Progenitor cell of endocrine pancreas (in vitro differentiated cells): ENCODE data around the gene EYS. TPM values are rescaled to one million over a fixed set of nuclear protein-coding genes. Genes with fewer than 3 reads are reported as not detected.
"Not testable (repeated sequence)": the region's sequence is repeated elsewhere in the genome, so short reads cannot be mapped to it uniquely, and the experiment has no call there.

Source experiments
- DNase-seq: peaks from one replicate; pipeline ENCODE4 v3.0.0; 2021; ENCODE audit warnings: low spot score; ENCODE audit not compliant: unreplicated experiment
- H3K27ac Mint-ChIP-seq: 2 replicates; pipeline ENCODE4 v1.8.0; 2021; ENCODE audit warnings: mild to moderate bottlenecking, moderate library complexity, mixed read lengths
- H3K27me3 Mint-ChIP-seq: 2 replicates; pipeline ENCODE4 v1.8.0; 2021; ENCODE audit warnings: mixed read lengths
- H3K36me3 Mint-ChIP-seq: 2 replicates; pipeline ENCODE4 v1.8.0; 2022; ENCODE audit warnings: mixed read lengths; ENCODE audit not compliant: insufficient read depth
- H3K4me1 Mint-ChIP-seq: 2 replicates; pipeline ENCODE4 v1.8.0; 2021; ENCODE audit warnings: low read depth, mixed read lengths
- H3K4me3 Mint-ChIP-seq: 2 replicates; pipeline ENCODE4 v1.8.0; 2021; ENCODE audit warnings: low read depth, mild to moderate bottlenecking, moderate library complexity, mixed read lengths
- H3K9me3 Mint-ChIP-seq: 2 replicates; pipeline ENCODE4 v1.8.0; 2021; ENCODE audit warnings: low read depth, mixed read lengths
- total RNA-seq: library from RNA; stranded (reverse); gene quantifications from 2 replicates; pipeline ENCODE4 v1.2.1, GENCODE V29; 2021
- TF ChIP-seq, protein P1 (sequence below): fragments of 200-600 bp; sonication (generic); IDR thresholded peaks from one replicate; pipeline ENCODE4 v1.5.0; 2021; ENCODE audit warnings: antibody characterized with exemption, mild to moderate bottlenecking; ENCODE audit not compliant: unreplicated experiment

The EYS gene
- total RNA-seq, 1 donor from 2014 or later, result 0.46 TPM

DNA sequence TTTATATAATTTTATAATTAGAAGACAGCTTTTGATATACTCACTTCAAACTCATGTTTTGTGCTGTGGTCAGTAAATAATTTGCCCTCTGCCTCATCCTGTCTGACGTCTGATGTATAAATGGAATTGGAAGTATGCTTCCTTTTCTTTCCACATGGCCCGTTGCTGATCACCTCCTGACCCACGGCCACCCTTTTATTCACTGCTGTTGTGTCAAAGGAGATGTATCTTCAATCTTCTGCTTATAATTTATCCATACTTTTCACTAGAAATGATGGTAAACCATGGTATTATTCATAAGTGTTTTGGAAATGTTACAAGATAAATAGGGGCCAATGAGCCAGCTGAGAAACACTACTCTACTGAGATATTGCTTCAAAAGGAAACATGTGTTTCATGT lies 1229.6 kb downstream of the EYS start:
- peaks cover 4% of the 10 kb centered on the region for H3K4me1 Mint-ChIP-seq
- H3K4me3 Mint-ChIP-seq, result no peak overlapping the region
- no peaks in the 10 kb centered on the region for H3K36me3 Mint-ChIP-seq
- DNase-seq, result no peak
- TF ChIP-seq, protein P1, sequence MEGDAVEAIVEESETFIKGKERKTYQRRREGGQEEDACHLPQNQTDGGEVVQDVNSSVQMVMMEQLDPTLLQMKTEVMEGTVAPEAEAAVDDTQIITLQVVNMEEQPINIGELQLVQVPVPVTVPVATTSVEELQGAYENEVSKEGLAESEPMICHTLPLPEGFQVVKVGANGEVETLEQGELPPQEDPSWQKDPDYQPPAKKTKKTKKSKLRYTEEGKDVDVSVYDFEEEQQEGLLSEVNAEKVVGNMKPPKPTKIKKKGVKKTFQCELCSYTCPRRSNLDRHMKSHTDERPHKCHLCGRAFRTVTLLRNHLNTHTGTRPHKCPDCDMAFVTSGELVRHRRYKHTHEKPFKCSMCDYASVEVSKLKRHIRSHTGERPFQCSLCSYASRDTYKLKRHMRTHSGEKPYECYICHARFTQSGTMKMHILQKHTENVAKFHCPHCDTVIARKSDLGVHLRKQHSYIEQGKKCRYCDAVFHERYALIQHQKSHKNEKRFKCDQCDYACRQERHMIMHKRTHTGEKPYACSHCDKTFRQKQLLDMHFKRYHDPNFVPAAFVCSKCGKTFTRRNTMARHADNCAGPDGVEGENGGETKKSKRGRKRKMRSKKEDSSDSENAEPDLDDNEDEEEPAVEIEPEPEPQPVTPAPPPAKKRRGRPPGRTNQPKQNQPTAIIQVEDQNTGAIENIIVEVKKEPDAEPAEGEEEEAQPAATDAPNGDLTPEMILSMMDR, result no peak
- no peaks in the 10 kb centered on the region for H3K9me3 Mint-ChIP-seq
- peak overlapping the region; percentile 14 for H3K27ac Mint-ChIP-seq
- H3K27me3 Mint-ChIP-seq, result peaks cover 3% of the 10 kb centered on the region

DNA sequence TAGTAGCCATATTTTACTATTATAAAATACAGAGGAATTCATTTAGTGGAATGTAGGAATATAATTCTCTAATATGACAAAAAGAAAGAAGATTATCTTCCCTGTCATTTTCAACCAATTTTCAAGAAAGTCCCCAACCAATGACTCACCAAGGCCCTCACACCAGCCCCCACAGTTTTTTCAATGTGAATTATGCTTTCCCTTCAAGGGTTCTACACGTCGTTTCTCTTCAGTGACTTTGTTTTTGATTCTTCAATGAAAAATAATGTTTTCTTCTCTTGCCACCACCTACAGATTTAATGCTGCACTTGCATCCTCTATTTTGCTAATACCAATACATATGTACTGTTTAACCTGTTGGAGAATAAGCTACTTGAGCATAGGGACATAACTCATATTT lies 1230.1 kb downstream of the EYS start:
- Mint-ChIP-seq H3K36me3 (no peaks in the 10 kb centered on the region), H3K4me3 (no peak overlapping the region), H3K27me3 (peaks cover 3% of the 10 kb centered on the region), H3K4me1 (peaks cover 7% of the 10 kb centered on the region), H3K27ac (no peak overlapping the region), H3K9me3 (no peaks in the 10 kb centered on the region)
- DNase-seq, result no peak
- TF ChIP-seq, protein P1, result no peak

DNA sequence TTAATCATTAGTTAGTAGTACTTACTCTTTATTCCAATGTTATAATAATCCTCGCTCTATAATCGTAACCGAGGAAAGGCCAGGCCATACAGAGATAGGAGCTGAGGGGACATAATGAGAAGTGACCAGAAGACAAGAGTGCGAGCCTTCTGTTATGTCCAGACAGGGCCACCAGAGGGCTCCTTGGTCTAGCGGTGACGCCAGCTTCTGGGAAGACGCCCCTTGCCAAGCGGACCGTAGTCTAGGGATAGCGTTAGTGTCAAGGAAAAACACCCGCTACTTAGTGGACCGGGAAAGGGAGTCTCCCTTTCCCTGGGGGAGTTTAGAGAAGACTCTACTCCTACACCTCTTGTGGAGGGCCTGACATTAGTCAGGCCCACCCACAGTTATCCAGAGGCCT lies 1237.6 kb downstream of the EYS start:
- not testable (repeated sequence) for H3K4me1 Mint-ChIP-seq, H3K4me3 Mint-ChIP-seq, H3K36me3 Mint-ChIP-seq, H3K27ac Mint-ChIP-seq, H3K27me3 Mint-ChIP-seq, DNase-seq
- H3K9me3 Mint-ChIP-seq, result peaks cover 21% of the 10 kb centered on the region
- TF ChIP-seq, protein P1, result peak; percentile 55

DNA sequence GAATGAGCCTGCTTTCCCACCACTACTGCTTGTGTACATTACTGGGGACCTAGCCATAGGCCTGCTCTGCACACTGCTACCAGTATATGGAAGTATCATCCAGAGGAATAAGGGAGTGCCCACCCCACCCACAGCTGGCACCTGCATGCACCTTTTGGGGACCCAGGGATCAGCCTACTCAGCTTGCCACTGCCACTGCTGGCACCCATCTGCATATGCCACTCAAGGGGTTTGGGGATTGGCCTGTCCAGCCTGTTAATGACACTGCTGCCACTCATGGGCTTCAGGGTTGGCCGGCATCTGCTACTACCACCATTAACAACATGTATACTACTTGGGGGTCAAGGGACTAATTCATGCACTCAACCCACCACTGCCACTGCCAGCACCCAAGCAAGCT lies 1239.4 kb downstream of the EYS start:
- no peaks in the 10 kb centered on the region for H3K36me3 Mint-ChIP-seq
- peaks cover 29% of the 10 kb centered on the region for H3K9me3 Mint-ChIP-seq
- H3K27ac Mint-ChIP-seq, result no peak overlapping the region
- no peaks in the 10 kb centered on the region for H3K27me3 Mint-ChIP-seq
- peaks cover 3% of the 10 kb centered on the region for H3K4me1 Mint-ChIP-seq
- no peak for DNase-seq
- TF ChIP-seq, protein P1, result no peak
- no peak overlapping the region for H3K4me3 Mint-ChIP-seq

DNA sequence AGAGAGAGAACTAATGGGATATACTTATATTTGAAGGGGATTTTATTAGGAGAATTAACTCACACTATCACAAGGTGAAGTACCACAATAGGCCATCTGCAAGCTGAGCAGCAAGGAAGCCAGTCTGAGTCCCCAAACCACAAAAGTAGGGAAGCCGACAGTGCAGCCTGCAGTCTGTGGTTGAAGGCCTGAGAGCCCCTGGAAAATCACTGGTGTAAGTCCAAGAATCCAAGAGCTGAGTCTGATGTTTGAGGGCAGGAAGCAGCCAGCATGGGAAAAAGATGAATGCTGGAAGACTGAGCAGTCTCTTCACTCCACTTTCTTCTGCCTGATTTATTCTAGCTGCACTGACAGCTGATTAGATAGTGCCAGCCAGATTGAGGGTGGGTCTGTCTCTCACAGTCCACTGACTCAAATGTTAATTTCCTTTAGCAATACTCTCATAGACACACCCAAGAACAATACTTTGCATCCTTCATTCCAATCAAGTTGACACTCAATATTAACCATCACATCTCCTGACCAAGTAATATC lies 1247.5 kb downstream of the EYS start:
- DNase-seq, result no peak
- Mint-ChIP-seq H3K36me3 (no peaks in the 10 kb centered on the region), H3K4me1 (no peaks in the 10 kb centered on the region), H3K27ac (no peak overlapping the region), H3K9me3 (peaks cover 8% of the 10 kb centered on the region), H3K4me3 (no peak overlapping the region), H3K27me3 (no peaks in the 10 kb centered on the region)
- TF ChIP-seq, protein P1, result no peak

DNA sequence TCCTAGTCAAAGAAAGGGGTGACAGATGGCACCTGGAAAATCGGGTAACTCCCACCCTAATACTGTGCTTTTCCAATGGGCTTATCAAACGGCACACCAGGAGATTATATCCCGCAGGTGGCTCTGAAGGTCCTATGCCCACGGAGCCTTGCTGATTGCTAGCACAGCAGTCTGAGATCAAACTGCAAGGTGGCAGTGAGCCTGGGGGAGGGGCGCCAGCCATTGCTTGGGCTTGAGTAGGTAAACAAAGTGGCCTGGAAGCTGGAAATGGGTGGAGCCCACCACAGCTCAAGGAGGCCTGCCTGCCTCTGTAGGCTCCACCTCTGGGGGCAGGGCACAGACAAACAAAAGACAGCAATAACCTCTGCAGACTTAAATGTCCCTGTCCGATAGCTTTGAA lies 1258.9 kb downstream of the EYS start:
- H3K4me1 Mint-ChIP-seq, H3K4me3 Mint-ChIP-seq, H3K27me3 Mint-ChIP-seq, H3K27ac Mint-ChIP-seq, DNase-seq, H3K36me3 Mint-ChIP-seq: not testable (repeated sequence)
- H3K9me3 Mint-ChIP-seq, result peaks cover 12% of the 10 kb centered on the region
